ENCODE data around the gene OSBPL9.

The OSBPL9 gene

DNA sequence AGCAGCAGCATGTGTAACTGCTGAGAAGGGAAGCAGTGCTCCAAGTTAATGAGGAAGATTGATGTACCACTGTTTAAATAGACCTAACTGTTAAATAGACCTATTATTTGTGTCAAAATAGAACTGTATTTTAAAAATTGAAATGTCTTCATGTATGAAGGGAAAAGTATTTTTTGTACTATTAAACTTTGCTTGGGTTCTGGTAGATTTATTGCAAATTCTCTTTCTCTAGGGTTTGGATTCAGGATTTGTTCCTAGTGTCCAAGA, 128.3 kb downstream of the OSBPL9 start:
- DNase-seq = no peak

DNA sequence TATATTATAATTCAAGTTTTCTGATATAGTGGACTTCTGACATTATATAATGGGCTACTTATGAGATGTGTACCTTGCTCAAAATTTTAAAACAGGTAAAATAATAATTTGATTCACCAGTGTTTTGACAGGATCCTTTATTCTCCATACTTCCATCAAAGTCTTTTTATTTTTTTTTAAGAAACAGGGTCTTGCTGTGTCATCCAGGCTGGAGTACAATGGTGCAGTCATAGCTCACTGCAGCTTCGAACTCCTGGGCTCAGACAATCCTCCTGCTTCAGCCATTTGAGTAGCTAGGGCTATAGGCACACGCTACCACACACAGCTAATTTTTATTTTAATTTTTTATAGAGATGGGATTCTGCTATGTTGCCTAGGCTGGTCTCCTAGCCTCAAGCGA, 132.3 kb downstream of the OSBPL9 start:
- DNase-seq = no peak

GRCh38 chr1:51750218-51750617, 133.3 kb downstream of the OSBPL9 start:
- no peak for DNase-seq

GRCh38 chr1:51750729-51751128, 133.8 kb downstream of the OSBPL9 start:
- DNase-seq = no peak

- no peak for DNase-seq
Measured at GRCh38 chr1:51752073-51752948, 135.4 kb downstream of the OSBPL9 start.

GRCh38 chr1:51753969-51754368, 137.1 kb downstream of the OSBPL9 start:
- no peak for DNase-seq

DNA sequence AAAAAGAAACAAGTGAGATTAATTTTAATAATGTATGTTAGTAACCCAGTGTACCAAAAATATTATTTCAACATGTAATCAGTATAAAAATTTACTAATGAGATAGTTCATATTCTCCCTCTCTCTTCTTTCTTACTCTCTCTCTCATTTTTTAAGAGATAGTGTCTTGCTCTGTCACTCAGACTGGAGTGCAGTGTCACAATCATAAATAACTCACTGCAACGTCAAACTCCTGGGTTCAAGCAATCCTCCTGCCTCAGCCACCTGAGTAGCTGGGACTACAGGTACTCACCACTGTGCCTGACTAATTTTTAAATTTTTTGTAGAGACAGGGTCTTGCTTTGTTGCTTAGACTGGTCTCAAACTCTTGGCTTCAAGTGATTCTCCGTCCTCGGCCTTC, 137.8 kb downstream of the OSBPL9 start:
- DNase-seq = no peak

- no peak for DNase-seq
Measured at GRCh38 chr1:51755437-51755836, 138.5 kb downstream of the OSBPL9 start.

DNA sequence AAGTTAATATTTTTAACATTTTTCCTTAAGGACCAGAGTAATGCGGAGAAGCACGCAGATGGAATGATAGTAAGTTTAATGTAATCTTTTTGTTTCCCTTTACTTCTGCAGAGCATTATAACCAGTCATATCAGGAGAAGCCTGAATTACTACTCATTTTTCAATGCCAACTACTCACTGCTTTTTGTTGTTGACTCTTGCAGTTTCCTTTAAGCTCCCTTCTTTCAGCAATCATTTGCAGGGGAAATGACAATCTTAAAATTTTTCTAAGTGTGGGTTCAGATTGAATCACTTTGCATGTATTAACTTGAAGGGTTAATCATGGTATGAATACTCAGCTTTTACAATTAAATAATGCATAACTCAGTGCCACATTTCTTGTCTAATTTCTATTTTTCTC, 139.4 kb downstream of the OSBPL9 start:
- DNase-seq = no peak

- no peak for DNase-seq
Measured at GRCh38 chr1:51758310-51758709, 141.4 kb downstream of the OSBPL9 start.

DNA sequence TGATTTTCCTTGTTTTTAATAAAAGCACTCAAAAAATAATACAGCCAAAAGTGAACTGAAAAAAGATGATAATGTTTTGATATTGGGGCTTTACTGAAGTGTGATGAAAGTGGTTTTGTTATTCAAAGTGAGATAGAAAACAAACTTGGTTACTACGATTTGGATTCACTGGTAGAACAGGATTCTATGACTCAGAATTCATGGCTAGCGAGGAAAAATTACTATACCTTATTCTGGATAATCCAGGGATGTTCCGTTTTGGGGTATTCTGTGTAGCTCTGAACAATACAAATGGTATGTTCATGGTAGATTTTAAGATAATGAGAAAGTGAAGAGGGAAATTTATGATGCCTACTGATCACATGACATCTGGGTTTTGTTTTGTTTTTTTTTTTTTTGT, 144.0 kb downstream of the OSBPL9 start:
- DNase-seq = no peak

DNA sequence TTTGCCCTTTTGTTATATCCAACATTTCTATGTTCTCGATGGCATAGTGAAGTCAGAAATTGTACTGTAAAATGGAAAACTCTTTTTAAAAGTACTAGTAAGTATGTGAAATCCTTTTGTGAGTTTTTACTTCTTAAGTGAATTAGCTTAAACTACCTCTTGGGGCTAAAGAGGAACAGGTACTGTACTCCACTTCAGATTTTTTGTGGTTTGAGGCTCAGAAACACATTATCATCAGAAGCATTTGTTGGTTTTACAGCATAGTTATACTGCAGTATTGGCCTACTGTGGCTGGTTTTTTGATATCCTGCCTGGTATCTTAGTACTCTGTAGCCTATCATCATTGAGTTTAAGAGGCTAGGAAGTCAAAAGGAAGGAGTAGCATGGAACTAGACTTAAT, 144.5 kb downstream of the OSBPL9 start:
- no peak for DNase-seq

DNA sequence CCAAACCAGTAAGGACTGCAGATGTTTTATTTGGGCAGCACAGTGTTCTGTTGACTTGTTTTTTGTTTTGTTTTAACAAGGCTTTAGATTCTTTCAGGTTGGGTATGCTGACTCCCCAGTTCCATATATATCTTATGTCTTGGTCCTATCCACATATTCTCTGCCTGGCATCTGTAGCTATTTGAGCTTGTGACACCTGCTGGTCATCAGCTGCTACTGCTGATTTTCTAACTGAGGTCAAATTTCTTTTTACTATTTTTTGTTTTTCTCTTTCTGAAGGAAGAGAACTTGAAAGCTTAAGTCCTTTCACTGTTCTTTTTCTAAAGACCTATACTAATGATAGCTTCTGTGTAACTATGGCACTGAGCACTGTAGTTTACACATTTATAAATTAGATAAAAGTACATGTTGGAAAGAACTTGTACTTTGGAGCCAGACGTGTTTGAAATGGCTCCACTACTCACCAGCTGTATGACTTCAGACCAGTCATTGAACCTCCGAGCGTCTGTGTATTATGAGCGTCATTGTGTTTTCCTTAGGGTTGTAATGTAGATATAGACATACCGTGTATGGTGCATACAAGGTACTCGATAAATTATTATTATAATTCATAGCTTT, 152.2 kb downstream of the OSBPL9 start:
- DNase-seq = peak; percentile 15

DNA sequence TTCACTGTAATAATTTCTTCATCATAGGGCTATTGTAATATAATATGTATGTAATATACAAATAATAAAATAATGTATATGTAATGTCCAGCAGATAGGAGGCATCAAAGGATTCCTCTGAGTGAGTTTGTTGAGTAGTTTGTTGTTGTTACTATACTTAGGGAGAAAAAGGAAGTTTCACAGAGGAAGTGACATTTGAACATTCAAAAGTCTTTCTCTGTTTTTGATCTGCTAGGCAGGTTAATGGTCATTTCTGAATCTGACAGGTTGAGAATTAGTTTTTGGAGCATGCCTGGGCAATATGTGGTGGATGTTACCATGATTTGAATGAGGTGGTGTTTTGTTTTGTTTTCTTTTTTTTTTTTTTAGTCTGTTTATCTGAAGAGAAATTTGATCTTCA, 159.5 kb downstream of the OSBPL9 start:
- DNase-seq = no peak

DNA sequence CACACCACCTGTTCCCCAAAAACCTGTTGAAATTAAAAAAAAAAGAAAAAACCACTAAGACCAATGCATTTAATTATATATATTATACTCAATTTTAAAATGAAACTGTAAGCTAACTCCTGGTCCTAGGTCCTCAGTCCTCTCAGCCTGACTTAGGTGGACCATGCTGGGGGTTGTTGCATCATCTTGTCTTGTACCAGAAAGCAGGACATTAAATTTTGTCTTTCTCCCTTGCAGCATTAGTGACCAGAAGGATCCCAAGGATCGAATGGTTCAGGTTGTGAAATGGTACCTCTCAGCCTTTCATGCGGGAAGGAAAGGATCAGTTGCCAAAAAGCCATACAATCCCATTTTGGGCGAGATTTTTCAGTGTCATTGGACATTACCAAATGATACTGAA, 164.0 kb downstream of the OSBPL9 start:
- no peak for DNase-seq

GRCh38 chr1:51784997-51785421, 168.1 kb downstream of the OSBPL9 start:
- DNase-seq = no peak

- no peak for DNase-seq
Measured at GRCh38 chr1:51788938-51789337, 172.0 kb downstream of the OSBPL9 start.

GRCh38 chr1:51789342-51789741, 172.4 kb downstream of the OSBPL9 start:
- no peak for DNase-seq

- DNase-seq = no peak
Measured at GRCh38 chr1:51790385-51790784, 173.5 kb downstream of the OSBPL9 start.

DNA sequence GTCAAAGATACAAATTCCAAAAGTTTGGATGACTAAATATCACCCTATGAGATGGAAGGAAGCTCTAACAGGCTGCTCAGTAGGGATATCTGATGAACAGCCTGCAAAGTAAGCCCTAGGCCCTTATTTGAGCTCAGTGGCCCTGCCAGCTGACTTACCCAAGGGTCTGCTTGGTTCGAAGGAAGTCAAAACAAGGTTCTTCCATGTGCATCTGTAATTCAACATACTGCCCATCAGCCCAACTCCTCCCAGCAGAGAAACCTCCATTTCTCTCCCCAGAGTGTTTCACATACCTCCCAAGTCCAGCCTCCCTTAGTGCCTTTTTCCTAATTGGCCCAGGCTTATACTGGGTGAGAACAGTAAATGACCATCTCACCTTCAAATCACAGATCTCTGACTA, 175.0 kb downstream of the OSBPL9 start:
- no peak for DNase-seq

DNA sequence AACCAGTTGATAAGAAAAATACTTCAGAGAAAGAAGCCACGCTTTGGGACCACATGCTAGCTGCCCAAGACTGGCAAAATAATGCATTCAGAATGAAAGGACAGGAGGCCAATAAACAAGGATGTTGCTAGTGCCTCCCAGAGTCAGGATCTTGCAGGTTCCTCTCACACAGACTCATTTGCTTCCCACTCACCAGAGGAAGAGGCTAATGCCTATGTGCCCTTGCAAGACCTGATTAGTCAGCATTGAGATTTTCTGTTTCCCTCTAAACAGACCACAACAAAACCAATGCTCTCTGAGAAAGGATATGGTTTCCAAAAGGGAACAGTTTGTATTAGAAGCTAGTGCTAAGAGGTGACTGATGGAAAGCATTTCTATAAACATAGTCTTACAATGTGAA, 176.0 kb downstream of the OSBPL9 start:
- DNase-seq = no peak

- DNase-seq = no peak
Measured at GRCh38 chr1:51794260-51794659, 177.4 kb downstream of the OSBPL9 start.

- no peak for DNase-seq
Measured at GRCh38 chr1:51794868-51795267, 178.0 kb downstream of the OSBPL9 start.

GRCh38 chr1:51799372-51799771, 182.5 kb downstream of the OSBPL9 start:
- no peak for DNase-seq

DNA sequence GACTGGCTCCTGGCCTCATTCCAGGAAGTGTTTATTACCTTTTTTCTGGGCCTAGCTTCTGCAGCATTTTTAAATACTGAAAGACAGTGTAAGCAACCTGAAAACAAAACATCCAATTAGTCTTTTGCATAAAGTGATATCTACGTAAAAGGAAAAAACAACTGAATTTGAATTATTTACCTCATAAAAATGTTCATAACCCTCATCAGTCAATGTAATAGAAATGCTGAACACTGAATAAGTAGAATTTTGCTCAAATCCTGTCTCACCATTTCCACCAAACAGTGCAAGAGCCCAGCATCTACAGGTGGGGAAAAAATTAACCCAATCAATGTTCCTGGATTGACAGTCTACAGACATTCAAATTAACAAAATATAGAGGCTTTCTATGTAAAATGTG, 197.6 kb downstream of the OSBPL9 start:
- no peak for DNase-seq
